Ammon's horn (tissue), 1 donor: ENCODE measurements around the gene COPS7B.
"Not testable (repeated sequence)": the region's sequence is repeated elsewhere in the genome, so short reads cannot be mapped to it uniquely, and the experiment has no call there.

ENCODE experiments used
- DNase-seq: peaks from one replicate; pipeline ENCODE4 v3.0.0-alpha.2; 2016; ENCODE audit warnings: low spot score

Gene COPS7B

DNA sequence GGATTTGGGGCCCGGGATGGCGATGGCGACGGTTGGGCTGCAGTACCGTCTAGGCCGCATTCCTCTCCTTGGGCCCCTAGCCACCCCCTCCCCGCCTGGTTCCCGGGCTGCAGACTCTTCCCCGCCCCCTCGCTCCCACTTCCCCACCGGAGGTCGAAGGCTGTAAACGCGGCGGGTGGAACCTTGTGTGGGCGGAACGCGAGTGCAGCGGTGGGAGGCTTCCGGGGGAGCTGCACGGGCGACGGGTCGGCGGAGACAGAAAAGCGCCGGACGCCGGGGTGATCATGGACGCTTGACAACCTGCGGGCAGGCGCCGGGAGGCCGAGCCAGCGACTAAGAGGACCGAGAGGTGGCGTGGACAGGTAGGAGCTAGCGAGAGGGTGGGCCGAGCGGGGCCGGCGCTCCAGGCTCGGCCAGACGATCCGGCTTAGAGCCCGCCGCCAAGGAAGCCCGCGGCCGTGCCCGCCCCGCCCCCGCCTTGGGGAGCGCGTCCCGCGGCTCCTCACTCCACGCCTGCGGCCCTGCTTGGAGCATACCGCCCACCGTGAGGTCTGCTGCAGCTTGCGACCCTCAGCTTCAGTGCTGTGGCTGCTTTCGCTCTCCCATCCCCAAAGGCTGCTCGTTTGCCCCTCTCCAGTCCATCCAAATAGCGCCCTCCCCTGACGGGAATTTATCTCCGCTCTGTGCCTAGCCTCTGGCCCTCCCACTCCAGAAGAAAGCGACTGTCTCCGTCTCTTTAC is at the start of gene COPS7B:
Gene COPS7B, plus strand, starts transcription at position 269 of the 740 bp plus-strand sequence. CDS start 2,126 bp downstream, outside the sequence.
- peak; percentile 76 for DNase-seq

DNA sequence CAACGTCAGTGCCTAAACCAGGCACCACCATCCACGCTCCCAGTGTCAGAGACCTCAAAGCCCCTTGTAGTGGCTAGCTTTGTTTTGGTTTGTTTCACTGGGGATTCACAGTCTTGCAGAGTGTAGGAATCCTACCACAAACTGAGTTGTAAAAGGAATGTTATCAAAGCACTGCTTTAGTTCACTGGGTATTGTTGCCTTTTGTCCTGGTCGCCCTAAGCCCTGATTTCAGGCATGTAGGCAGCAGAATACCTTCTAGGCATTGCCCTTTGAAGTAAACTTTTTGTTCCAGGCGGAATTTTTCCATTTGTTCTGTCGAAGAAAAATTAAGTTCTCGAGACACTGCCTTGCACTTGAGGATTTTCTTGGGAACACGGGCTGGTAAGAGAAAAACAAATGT is 48.5 kb upstream of the COPS7B start:
- DNase-seq, result no peak

DNA sequence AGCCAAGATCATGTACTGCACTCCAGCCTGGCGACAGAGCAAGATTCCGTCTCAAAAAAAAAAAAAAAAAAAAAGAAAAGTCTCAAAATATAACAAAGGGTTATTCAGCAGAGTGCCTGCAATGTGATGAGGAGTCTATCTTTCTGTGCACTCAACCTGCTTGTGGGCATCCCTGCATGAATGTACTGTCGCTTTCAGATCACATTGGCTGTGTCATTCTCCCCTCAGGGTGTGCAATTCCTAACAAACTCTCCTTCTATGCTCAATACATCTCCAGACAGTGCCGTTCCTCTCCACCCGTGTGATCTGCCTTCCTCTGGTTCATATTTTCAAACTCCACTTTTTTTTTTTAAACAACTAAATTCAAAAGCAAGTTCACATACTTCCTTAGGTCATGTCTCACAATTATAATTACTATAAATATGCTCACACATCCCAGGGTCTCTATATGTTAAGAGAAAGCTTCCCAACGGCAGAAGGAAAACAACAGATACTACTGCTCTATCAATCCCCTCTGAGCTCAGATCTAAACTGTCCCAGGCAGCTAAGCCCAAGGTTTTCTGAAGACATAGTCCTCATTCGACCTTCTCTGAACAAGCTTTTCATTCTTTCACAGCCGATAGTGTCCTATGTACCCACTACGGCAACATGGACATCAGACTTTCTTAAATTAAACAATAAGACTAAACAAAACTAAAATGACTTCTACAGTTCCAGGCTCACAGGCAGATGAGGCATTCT is 42.7 kb upstream of the COPS7B start:
- DNase-seq, result no peak

GRCh38 chr2:231745303-231746038 is 40.8 kb upstream of the COPS7B start:
- no peak for DNase-seq

DNA sequence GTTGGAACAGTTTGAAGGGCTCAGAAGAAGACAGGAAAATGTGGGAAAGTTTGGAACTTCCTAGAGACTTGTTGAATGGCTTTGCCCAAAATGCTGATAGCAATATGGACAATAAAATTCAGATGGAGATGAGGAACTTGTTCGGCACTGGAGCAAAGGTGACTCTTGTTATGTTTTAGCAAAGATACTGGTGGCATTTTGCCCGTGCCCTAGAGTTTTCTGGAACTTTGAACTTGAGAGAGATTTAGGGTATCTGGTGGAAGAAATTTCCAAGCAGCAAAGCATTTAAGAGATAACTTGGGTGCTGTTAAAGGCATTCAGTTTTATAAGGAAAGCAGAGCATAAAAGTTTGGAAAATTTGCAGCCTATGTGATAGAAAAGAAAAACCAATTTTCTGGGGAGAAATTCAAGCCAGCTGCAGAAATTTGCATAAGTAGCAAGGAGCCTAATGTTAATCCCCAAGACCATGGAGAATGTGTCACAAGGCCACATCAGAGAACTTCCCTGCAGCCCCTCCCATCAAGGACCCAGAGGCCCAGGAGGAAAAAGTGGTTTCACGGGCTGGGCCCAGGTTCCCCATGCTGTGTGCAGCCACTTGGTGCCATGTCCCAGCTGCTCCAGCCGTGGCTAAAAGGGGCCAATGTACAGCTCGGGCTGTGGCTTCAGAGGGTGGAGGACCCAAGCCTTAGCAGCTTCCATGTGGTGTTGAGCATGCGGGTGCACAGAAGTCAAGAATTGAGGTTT is 37.9 kb upstream of the COPS7B start:
- DNase-seq, result not testable (repeated sequence)

DNA sequence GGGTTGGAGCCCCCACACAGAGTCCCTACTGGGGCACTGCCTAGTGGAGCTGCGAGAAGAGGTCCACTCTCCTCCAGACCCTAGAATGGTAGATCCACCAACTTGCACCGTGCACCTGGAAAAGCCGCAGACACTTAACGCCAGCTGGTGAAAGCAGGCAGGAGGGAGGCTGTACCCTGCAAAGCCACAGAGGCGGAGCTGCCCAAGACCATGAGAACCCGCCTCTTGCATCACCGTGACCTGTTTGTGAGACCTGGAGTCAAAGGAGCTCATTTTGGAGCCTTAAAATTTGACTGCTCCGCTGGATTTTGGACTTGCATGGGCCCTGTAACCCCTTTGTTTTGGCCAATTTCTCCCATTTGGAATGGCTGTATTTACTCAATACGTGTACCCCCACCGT is 37.2 kb upstream of the COPS7B start:
- DNase-seq, result not testable (repeated sequence)

GRCh38 chr2:231751042-231751815 is 35.0 kb upstream of the COPS7B start:
- no peak for DNase-seq

DNA sequence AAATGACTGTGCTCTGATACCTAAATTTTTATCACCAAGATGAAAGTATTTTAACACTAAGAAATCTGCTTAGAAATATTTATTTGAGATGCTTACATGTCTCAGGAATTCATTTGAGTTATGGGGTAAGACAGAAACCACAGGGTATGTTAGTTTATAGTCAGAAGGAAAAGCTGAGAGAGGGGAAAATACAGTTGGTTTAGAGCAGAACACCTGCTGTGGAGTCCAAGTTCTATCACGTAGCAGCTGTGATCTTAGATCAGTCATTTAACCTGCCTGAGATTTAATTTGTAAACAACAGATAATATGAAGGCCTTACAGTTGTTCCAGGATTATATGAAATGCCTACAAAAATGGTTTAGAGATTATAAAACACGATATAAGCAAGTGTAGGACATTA is 34.2 kb upstream of the COPS7B start:
- no peak for DNase-seq

- DNase-seq, result no peak
Measured at GRCh38 chr2:231761735-231762134, 24.5 kb upstream of the COPS7B start.

DNA sequence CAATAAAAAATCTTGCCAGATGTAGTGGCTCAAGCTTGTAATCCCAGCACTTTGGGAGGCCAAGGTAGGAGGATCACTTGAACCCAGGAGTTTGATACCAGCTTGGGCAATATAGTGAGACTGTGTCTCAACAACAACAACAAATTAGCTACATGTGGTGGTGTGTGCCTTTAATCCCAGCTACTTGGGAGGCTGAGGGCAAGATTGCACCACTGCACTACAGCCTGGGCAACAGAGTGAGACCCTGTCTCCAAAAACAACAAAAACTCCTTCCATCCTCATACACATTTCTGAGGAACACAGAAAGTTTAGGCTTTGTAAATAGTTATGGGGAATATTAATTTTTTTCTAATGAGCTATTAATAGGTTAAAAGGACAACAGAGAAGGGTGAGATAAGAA is 22.1 kb upstream of the COPS7B start:
- no peak for DNase-seq

GRCh38 chr2:231764760-231765159 is 21.5 kb upstream of the COPS7B start:
- peak; percentile 73 for DNase-seq

DNA sequence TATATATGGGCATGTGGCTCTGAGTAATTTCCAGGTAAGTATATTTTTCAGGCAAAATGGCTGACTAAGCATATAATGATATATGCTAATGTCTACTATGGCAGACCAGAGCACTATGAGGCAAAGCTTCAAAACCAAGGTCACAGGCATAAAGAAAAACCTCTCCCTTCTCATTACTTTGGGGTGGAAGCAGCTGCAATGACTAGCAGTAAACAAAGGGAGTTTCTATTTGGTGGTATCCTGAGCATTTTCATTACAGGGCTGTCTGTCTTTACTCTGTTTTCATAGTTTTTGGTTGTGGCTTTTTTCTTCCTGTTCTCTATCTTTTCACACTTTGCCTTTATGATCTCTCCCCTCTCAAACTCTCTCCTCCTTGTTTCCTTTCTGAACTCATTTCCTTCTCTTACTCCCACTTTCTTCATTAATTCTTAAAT is 20.7 kb upstream of the COPS7B start:
- no peak for DNase-seq

GRCh38 chr2:231769170-231770136 is 16.8 kb upstream of the COPS7B start:
- DNase-seq, result no peak

- no peak for DNase-seq
Measured at GRCh38 chr2:231780123-231780908, 5.9 kb upstream of the COPS7B start.

DNA sequence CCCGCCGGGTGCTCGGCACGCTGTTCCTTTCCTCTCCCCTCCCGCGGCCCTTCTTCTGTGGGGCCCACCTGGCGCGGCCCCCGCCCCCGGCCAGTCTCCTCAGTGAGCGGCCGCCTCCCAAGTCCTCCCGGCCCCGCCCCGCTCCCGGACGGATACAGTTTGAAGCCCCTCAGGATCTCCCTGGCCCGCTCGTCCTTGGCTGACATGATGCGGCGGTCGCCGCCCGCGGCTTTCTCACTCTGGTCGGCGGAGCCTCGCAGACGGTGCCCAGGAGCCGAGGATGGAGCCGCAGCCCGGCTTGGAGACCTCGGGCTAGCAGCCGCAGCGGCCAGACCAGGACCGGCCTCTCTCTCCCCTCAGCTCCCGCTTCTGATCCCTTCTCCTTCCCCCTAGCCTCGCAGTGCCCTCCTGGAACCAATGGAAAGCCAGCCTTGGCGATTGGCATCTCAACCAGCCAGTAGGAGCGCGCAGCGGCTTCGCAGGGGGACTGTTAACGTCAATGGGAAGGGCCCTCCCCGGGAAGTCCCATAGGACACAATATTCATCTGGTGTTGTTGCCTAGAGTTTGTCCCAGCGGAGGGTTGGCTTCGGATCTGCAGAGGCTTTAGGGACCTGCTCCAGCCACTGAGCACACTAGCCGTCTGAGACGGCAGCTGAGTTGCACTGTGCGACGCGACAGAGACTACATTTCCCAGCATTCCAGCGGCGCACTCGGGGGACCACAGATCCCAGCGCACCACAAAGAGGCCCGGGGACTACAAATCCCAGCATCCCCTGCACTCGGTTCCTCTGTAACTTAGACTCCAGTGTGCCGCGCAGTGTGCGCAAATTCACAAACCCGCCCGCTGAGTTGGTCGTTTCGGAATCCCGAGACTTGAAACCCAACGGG is 5.1 kb upstream of the COPS7B start, which contains the start of gene PDE6D:
Gene PDE6D, minus strand, starts transcription at position 374 of the 889 bp plus-strand sequence. Its CDS starts 168 bp downstream, at position 206.
- peak; percentile 99 for DNase-seq

DNA sequence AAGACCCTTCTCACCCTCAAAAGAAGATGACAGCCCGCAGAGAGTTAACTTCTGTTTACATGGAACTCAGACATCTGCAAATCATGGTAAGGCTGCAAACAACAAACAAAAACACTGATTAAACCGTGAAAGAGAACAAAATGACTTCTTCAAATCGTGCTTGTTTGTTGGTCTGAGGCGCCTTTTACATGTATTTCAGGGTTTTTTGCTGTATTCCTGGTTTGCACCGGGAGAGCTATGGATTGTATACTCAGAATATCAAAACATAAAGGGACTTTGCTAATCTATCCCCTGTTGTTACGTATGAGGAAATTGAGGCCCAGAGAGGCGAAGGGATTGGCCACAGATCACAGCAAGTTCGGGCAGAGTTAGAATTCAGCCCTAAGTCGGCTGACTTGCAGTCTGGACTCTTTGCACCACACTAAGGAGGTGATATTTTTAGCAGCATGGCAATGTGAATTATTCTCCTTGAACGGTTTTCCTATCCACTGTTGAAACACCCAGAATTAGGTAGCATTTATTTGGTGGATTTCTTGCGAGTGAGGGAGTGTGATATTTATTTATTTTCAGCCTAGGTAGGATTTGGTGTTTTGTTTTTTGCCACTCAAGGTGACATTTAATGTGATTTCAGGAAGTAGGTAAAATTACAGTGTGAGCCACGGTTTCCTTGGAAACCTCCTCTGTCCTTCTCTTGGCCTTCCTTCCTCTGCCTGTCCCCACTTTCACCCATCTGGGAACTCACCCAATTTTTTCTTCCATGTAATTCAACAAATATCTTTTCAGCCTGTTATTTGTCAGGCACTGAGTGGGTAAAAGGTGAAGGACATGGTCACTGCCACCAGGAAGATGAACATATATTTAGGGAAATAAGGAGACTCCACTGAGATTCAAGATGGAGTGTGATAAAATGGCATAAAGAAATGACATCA is 4.2 kb upstream of the COPS7B start:
- DNase-seq, result peak; percentile 51

- DNase-seq, result no peak
Measured at GRCh38 chr2:231785413-231785812, 832 bp upstream of the COPS7B start.
